Measurements from ENCODE around the gene EPHB3.

DNA sequence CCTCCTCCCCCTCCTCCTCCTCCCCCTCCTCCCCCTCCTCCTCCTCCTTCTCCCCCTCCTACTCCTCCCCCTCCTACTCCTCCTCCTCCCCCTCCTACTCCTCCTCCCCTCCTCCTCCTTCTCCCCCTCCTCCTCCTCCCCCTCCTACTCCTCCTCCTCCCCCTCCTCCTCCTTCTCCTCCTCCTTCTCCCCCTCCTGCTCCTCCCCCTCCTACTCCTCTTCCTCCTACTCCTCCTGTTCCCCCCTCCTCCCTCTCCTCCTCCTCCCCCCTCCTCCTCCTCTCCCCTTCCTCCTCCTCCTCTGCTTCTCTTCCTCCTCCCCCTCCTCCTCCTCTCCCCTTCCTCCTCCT lies 17.1 kb upstream of the EPHB3 start:
- TF ChIP-seq RFX5 (IDR thresholded peaks at IDR 0.05), result no peak
- no peak for TF ChIP-seq RAD21 (conservative IDR thresholded peaks at IDR 0.05 in 1 of 2, IDR thresholded peaks at IDR 0.05 in 1 of 2)
- TF ChIP-seq JUN (IDR thresholded peaks at IDR 0.05), result no peak
- TF ChIP-seq CHD4 (IDR thresholded peaks at IDR 0.05; ENCODE audit: borderline replicate concordance), result no peak
- no peak for TF ChIP-seq HES2 (IDR thresholded peaks at IDR 0.05)
- TF ChIP-seq, protein P1, sequence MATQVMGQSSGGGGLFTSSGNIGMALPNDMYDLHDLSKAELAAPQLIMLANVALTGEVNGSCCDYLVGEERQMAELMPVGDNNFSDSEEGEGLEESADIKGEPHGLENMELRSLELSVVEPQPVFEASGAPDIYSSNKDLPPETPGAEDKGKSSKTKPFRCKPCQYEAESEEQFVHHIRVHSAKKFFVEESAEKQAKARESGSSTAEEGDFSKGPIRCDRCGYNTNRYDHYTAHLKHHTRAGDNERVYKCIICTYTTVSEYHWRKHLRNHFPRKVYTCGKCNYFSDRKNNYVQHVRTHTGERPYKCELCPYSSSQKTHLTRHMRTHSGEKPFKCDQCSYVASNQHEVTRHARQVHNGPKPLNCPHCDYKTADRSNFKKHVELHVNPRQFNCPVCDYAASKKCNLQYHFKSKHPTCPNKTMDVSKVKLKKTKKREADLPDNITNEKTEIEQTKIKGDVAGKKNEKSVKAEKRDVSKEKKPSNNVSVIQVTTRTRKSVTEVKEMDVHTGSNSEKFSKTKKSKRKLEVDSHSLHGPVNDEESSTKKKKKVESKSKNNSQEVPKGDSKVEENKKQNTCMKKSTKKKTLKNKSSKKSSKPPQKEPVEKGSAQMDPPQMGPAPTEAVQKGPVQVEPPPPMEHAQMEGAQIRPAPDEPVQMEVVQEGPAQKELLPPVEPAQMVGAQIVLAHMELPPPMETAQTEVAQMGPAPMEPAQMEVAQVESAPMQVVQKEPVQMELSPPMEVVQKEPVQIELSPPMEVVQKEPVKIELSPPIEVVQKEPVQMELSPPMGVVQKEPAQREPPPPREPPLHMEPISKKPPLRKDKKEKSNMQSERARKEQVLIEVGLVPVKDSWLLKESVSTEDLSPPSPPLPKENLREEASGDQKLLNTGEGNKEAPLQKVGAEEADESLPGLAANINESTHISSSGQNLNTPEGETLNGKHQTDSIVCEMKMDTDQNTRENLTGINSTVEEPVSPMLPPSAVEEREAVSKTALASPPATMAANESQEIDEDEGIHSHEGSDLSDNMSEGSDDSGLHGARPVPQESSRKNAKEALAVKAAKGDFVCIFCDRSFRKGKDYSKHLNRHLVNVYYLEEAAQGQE (IDR thresholded peaks at IDR 0.05), result no peak
- TF ChIP-seq CEBPB (IDR thresholded peaks at IDR 0.05), result no peak
- no peak for TF ChIP-seq EP300 (IDR thresholded peaks at IDR 0.05)
- TF ChIP-seq CBX2 (IDR thresholded peaks at IDR 0.05; ENCODE audit: borderline replicate concordance, low read depth), result no peak
